Subcutaneous adipose tissue (tissue), 4 donors: Measurements from ENCODE around the gene JMY. TPM values are rescaled to one million over a fixed set of nuclear protein-coding genes. Genes with fewer than 3 reads are reported as not detected.

Experiments used
- small RNA-seq: library from RNA; depleted of rRNA; stranded (forward); fragments of <200 nt; gene quantifications from one replicate; pipeline ENCODE3, GENCODE V24; 2016
- total RNA-seq, 4 donors: library from RNA; depleted of rRNA; stranded (reverse); fragments of >200 nt; gene quantifications; one replicate each; pipeline ENCODE4 v1.1.0, GENCODE V29; 2016
- TF ChIP-seq, protein P1 (sequence below): fragments of 450-650 bp; IDR thresholded peaks from one replicate; pipeline ENCODE4 v1.5.1; 2016; ENCODE audit warnings: low read depth, mild to moderate bottlenecking, control low read depth, antibody characterized with exemption, moderate library complexity

The JMY gene
- total RNA-seq, 4 donors from 2014 or later, result 13.9 to 15.9 (median 14.5) TPM

DNA sequence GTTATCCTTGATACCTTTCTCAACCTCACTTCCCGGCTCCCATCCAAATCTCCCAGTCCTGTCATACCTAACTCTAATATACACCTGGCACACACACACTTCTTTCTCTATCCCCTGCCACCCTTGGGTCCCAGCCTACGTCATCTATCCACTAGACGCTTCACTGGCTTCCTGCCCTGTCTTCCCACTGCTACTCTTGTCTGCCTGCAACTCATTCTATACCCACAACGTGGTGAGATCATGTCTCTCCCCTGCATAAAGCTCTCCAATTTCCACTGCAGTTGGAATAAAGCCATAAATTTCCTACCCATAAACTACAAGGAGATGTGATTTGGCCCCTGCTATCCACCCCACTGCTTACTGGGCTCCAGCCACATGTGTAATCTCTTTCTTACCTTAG, 93.5 kb downstream of the JMY start:
- TF ChIP-seq, protein P1, sequence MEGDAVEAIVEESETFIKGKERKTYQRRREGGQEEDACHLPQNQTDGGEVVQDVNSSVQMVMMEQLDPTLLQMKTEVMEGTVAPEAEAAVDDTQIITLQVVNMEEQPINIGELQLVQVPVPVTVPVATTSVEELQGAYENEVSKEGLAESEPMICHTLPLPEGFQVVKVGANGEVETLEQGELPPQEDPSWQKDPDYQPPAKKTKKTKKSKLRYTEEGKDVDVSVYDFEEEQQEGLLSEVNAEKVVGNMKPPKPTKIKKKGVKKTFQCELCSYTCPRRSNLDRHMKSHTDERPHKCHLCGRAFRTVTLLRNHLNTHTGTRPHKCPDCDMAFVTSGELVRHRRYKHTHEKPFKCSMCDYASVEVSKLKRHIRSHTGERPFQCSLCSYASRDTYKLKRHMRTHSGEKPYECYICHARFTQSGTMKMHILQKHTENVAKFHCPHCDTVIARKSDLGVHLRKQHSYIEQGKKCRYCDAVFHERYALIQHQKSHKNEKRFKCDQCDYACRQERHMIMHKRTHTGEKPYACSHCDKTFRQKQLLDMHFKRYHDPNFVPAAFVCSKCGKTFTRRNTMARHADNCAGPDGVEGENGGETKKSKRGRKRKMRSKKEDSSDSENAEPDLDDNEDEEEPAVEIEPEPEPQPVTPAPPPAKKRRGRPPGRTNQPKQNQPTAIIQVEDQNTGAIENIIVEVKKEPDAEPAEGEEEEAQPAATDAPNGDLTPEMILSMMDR, result no peak

DNA sequence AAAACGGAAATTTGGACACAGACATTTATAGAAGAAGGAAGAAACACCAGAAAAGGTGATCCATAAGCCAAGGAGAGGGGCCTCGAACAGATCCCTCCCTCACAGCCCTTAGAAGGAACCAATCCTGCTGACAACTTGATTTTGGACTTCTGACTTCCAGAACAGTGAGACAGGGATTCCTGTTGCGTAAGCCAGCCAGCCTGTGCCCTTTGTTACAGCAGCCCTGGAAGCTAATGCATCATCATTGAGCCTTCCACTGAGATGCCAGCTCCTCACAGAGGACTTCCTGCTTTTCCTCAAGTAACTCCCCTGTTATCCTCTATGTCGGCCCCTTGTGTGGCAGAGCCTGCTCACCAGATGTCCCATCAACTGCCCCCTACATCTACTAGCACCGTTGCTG, 94.1 kb downstream of the JMY start:
- TF ChIP-seq, protein P1, result no peak

DNA sequence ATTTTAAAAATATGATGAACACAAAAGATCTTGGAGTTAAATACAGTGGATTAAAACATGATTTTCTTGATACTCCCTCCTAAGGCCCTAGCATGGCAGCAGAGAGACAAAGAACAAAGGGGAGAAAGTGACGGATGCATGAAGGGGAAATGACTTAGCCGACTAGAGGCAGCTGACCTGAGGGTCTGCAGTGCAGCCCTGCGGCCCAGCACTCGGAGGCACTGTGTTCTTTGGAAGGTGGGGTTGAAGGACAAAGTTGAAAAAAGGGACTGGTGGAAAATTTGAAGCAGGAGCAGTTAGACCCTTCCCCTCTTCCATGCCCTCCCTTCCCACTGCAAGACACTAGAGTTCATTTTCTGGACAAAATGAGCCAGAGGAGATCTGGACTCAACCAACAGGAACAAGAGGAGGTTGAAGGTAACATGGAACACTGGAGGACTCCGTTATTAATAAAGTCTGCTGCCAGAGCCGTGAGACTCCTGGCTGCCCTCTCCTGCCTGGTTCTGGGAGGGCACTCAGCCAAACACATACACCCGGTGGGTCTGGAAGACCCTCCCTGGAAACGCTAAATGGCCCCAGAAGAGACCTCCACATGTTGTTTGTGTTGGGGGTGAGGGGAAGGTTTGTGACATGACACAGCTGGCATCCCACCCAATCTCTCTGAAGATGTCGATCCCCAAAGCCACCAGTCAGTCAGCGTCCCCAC, 98.1 kb downstream of the JMY start:
- TF ChIP-seq, protein P1, result no peak

- TF ChIP-seq, protein P1, result no peak
Measured at GRCh38 chr5:79346420-79346824, 110.5 kb downstream of the JMY start.

DNA sequence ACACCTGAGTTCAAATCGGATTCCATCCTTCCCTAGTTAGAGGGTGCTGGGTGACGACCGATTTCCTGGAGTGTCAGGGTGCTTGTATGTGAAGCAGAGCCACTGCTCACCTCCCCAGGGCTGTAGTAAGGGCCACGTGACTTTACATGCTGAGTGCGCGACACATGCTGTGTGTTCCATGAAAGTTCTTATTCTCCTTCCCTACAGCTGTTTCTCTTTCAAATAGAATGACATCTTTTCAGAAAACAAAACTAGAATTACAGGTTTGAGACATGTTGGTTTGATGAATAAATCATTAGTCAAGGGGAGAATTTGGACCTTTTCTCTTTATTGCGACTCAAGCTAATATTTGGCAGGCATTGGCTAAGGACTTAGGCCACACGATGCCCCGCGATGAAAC, 113.1 kb downstream of the JMY start:
- TF ChIP-seq, protein P1, result no peak

- TF ChIP-seq, protein P1, result no peak
Measured at GRCh38 chr5:79349881-79350280, 114.0 kb downstream of the JMY start.

- TF ChIP-seq, protein P1, result no peak
Measured at GRCh38 chr5:79357398-79357797, 121.5 kb downstream of the JMY start.

Small RNAs within 50 kb of the gene (small RNA-seq; reads per million reads assigned to genes)
- gene AC016559.1 (not detected), gene RF00425 (not detected)

Other genes starting within 250 kb of the JMY start
- gene DMGDH, start 166.5 kb upstream of the JMY start, total RNA-seq, result 10 to 100 TPM in 2 of 4 donors, 1 to 10 TPM in 2; 5.9 to 12.6 (median 9.9) TPM
- gene BHMT2, start 166.4 kb upstream of the JMY start, total RNA-seq, result 10 to 100 TPM; 26.0 to 83.1 (median 67.7) TPM
- 1 to 10 TPM in 3 of 4 donors, under 1 TPM in 1; 0.44 to 2.4 (median 1.9) TPM for gene BHMT, start 124.3 kb upstream of the JMY start, total RNA-seq